HG03196 (cell line): ENCODE measurements around the gene TSPEAR.
"Not testable (repeated sequence)": the region's sequence is repeated elsewhere in the genome, so short reads cannot be mapped to it uniquely, and the experiment has no call there.

Experiments used
- ATAC-seq: cut with Tn5 transposase; IDR thresholded peaks from one replicate; pipeline ENCODE4 v1.9.1; 2021; ENCODE audit not compliant: unreplicated experiment

The TSPEAR gene

DNA sequence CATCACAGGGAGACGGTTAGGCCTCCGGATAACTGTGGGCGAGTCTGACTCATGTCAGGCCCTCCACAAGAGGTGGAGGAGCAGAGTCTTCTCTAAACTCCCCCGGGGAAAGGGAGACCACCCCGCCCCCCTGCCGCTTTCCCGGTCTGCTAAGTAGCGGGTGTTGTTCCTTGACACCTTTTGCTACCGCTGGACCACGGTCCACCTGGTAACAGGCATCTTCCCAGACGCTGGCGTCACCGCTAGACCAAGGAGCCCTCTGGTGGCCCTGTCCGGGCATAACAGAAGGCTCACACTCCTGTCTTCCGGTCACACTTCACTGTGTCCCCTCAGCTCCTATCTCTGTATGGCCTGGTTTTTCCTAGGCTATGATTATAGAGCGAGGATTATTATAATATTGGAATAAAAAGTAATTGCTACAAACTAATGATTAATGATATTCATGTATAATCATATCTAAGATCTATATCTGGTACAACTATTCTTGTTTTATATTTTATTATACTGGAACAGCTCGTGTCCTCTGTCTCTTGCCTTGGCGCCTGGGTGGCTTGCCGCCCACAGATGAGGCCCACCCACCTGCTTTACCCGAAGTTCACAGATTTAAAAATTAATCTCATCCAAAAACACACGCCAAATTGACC is 231.7 kb downstream of the TSPEAR start:
- ATAC-seq, result not testable (repeated sequence)

DNA sequence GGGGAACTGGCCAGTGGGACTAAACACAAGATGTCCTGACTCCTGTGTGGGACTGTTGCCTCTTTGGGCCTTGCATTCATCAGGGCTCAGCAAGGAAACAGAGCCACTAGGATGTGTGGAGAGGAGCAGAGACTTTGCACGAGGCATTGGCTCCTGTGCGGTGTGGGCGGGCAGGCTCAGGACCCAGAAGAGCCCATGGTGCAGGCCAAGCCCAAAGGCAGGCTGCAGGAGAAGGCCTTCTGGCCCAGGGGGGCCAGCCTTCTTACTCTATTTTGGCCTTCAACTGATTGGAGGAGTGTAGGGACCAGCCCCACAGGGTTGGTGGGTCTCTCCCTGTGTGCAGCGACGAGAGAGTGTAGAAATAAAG is 232.6 kb downstream of the TSPEAR start:
- no peak for ATAC-seq

DNA sequence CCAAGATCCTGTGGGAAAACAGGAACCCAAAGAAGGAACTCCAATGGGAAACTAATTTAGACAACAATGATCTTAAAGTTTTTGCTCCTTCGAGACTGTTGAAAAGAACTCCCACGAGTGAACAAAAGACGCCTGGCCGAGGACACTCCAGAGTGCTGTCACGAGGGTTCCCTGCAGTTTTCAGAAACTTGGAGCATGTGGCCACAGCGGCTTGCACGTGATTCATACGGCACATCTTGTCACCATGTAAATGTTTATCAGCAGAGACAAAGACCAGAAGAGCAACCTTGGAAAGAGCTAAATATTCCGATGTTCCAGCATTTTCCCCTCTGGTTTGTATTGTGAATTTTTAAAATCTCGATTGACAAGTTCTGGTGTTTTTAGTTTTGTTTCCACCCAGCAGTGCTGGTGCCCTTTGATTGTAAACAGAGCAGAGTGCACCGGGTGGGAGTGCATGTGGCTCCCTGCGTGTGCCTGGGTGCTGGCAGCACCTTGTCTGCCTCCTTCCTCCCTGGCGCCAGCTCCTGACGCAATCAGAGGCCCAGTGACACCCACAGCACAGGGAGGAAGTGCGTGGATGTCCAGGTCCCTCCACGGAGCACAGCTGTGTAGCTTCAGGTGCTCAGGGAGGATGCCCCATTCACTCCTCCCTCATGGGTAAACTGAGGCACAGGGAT is 233.1 kb downstream of the TSPEAR start:
- no peak for ATAC-seq

DNA sequence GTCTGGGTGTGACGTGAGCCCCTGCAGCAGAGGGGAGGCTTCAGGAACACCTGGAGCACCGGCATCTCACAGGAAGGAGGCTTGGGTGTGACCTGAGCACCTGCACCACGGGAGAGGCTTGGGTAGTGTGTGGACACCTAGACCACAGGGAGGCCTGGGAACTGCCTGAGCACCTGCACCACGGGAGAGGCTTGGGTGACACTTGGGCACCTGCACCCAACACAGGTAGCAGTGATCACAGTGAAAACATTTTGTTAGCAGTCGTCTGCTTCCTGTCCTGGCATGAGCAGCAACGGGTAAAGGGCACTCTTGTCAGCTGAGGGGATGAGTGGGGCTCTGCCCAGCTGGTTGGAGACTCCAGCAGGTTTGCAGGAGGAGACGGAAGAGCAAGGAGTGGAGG is 233.7 kb downstream of the TSPEAR start:
- no peak for ATAC-seq

DNA sequence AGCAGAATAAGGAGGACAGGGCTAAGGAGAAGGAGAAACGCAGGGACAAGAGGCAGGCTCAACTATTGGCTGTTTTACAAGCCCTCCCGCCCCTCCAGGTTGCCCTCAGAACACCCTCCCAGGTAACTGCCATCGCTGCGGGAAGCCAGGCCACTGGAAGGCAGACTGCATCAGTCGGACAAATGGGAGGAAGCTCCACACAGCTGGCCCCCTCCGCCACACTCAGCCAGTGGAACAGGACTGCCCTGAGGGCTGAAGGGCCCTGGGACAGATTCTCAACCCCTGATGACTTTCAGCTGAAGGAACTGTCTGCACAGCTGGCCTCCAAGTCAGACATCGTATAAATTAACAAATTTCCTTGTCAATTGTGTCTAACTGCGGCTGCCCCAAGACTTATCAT is 234.2 kb downstream of the TSPEAR start:
- no peak for ATAC-seq

DNA sequence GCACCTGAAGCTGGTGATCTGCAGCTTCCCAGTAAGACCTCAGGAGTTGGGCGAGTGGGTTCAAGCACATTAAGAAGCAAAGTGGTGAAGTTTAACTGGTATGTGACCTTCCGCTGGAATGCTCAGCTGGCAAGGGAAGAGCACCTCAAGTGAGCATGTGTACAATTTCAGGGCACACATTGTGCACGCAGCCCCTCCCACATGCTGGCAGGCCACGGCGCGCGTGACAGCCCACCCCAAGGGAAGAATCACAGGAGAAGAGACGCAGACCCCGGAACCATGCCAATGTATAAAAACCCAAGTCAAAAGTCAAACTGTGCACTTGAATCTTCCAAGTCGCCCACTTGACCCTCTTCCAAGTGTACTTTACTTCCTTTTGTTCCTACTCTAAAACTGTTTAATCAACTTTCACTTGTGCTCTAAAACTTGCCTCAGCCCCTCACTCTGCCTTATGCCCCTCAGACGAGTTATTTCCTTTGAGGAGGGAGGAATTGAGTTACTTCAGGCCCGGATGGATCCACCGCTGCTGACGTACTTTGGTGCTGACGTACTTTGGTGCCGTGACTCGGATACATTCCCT is 236.0 kb downstream of the TSPEAR start:
- no peak for ATAC-seq

DNA sequence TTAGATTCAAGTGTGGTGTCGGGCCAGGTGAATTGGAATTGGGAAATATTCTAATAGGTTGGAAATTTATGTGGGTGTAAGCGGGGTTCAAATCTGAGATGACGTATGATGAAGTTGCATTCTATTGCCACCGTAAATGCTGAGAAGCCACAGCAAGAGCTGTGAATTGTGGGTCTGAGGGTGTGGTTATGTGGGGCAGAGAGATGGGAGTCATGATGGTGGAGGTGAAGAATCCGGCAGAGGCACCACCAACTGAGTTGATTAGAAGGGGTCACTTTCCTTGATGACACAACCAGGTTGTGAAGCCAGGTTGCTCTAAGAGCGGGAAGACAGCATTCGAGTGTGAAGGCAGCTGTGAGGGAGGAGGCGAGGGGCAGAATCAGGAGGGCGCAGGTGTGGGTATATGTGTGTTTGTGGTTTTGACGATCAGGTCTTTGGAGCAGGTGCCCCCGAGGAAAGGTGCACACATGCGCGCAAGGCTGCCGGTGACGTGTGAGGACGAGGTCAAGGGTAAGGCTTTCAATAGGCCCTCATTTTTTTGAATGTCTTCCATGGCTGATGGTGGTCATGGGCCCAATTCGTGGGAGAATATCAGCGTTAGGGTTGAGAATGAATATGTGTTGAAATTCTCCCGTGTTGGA is 237.3 kb downstream of the TSPEAR start:
- no peak for ATAC-seq

DNA sequence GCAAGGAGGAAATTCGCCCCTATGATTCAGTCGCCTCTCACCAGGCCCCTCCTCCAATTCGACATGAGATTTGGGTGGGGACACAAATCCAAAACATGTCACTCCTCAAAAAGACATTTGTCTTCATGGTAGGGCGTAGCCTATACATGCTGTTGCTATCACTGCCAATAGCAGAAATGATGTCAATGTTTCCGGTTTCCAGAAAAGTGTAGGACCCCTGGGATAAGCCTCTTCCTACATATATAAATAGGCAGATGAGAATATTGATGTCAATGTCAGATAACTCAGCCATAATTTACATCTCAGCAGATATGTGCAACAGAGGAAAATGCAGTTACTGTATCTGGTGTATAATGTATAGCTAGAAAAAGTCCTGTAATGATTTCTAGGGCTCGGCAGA is 239.4 kb downstream of the TSPEAR start:
- no peak for ATAC-seq

DNA sequence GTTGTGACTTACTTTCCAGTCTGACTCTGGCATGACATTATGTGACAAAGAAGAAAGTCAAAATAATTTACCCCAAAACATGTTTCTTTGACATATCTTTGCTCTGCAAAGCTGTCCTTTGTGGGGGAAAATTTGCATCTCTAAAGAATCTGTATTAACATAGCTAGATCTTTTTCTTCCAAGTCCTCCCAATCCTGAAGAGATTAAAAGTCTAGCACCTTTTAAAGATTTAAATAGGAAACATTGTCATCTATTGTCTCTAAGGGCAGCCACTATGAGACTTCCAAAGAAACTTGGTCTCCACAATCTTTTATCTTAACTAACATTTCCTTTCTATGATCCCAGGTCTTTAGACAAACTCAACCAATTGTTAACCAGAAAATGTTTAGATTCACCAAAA is 240.0 kb downstream of the TSPEAR start:
- no peak for ATAC-seq

DNA sequence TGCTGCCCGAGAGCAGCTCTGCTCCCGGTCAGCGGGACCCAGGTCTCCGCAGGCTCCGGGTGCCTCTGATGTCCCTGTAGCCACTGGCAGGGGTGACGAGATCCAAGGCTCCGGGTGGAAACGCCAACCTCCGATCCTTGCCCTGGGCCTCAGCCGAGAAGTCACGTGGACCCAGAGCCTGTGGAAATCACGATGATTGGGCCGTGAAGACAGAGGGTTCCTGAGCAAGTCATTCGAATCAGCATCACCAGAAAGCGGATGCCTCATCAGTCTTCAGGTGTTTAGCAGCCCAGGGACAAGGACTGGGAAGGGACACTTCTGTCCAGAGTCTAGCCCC is 243.5 kb downstream of the TSPEAR start:
- no peak for ATAC-seq

DNA sequence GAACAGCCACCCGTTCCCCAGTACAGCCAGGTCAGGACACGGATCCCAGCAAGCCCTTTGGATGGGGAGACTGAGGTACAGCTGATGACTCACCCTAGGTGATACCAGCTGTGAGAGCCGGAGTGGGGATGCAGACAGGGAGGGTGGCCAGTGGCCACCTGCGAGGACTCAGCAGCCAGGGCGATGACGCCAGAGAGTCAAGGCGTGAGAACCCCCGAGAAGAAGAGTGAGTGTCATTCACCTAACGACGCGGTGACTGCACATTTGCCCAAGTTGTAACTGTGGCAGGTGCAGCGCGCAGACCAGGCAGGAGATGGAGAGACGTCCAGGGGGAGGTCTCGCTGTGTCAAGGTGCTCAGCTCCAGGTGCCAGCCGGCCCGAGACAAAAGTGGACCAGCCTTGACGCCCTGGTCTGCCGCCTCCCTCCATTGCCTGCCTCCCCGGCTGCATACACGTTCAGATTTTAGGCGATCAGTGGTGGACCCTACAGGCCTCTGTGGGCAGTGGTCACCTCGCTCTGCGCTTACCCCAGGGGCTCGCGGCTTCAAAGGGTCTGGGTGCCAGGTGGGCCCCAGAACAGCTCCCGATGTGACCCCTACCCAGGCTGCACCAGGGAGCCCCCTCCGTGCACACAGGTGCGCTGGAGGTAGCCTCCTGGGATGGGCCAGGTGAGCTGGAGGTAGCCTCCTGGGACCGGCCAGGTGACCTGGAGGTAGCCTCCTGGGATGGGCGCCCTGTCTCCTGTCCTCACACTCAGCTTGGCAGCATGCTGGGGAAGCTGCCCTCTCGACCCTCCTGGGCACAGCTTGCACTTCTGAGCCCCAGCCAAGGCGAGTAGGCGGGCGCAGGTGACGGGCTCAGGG is 244.1 kb downstream of the TSPEAR start:
- ATAC-seq, result no peak

DNA sequence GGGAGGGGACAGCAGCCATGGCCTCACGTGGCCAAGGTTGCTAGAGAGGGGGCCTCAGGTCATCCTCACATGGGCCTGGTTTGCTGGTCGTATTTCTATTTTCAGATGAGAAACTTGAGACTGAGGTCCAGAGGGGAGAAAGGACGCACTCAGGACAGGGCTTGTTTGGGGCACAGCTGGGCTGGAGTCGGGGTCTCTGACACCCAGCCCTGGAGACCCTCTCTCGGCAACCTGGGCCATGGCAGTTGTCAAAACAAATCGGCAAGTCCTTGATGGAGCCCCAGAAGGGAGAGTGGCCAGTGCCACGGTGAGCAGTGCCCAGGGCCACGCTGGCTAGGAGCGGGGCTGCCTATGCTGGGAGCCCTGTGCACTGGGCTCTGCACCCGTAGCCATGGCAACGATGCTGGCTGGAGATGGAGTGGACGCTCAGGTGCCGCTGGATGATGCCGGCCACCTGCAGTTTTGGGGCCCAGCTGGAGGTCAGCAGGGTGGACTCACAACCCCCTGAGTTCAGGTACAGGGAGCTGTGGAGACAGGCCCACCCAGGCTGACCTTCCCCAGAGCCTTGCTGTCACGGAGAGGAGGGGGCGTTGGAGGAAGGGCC is 244.9 kb downstream of the TSPEAR start:
- no peak for ATAC-seq

DNA sequence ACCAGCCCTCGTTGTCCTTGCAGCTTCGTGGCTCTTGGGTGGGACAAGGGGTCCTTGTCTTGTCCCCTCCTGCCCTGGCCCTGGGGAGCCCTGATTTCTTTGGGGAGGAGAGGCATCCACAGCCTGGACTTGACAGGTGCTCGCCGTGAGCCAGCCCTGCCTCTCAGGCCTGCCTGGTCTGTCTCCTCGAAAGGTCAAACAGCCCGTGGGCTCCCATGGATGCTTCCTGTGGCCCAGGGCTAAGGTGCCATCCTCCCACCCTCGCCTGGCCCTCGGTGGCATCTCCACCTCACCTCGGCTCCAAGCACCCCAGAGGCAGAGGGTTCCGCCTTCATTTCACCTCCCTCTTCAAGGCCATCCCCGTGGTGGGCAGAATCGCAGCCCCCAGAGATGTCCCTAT is 247.0 kb downstream of the TSPEAR start:
- ATAC-seq, result no peak

DNA sequence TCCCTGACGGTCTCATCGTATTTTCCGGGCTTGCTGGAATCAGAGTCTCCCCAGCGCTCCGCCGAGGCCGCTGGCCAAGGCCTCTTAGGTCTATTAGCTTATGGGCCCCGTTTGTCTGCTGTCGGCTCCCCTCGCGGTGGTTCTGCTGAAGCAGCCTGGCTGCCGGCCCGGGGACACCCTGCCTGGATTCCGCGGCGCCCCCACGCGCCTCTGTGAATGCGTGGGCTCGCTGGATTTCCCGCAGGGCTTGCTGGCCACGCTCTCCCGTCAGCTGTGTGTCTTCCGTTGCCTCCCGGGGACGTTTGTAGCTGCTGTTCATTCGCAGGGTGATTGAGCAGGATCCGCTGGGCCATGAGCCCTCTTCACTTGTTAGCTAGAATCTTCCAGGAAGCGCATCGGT is 247.6 kb downstream of the TSPEAR start:
- ATAC-seq, result no peak

DNA sequence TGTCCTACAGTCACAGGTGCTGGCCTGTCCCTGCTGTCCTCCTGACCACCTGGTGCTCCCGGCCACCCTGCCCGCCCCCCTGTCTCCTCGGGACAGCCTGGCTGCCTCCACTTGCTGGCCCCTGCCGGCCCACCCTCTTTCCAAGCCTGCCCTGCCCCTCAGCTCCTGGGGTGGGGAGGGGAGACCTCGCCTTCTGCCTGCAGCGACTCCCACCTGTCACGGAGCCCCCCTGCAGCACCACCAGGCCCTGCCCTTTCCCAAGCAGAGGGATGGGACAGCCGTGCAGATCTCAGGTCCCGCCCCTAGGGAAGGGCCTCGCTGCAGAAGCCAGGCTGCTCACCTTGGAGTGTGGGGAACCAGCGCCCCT is 248.6 kb downstream of the TSPEAR start:
- ATAC-seq, result no peak

DNA sequence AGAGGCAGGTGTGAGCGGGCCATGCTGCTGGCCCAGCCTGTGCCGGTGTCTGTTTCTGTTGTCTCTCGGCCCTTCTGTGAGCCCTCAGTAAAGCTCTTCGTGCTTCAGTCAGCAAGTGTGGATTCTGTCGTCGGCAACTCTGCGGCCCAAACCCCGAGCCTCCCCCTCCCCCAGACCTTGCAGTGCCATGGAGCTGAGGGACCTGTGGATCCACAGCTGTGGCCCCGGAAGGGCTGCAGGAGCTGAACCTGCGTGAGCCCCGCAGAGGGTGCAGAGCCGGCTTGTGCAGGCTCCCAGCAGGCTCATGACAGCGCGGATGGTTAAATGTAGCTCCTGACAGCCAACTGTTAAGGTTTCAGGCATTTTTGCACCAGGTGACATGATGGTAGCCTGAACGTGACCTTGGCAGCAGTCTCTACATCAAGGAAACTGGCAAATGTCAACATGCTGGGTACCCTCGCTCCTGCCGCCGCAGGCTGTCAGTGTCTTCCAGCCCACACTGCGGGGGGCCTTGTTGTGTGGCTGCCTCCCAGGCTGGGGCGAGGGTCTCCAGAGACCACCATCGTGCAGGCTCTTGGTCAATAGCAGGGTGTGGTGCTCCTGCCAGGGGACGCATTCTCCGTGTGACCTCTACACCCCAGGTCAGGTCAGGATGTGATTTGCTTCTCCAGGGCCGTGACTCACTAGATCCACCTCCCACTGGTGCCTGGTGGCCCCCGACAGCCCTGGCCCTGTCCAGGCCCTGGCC is 249.1 kb downstream of the TSPEAR start:
- ATAC-seq, result no peak

DNA sequence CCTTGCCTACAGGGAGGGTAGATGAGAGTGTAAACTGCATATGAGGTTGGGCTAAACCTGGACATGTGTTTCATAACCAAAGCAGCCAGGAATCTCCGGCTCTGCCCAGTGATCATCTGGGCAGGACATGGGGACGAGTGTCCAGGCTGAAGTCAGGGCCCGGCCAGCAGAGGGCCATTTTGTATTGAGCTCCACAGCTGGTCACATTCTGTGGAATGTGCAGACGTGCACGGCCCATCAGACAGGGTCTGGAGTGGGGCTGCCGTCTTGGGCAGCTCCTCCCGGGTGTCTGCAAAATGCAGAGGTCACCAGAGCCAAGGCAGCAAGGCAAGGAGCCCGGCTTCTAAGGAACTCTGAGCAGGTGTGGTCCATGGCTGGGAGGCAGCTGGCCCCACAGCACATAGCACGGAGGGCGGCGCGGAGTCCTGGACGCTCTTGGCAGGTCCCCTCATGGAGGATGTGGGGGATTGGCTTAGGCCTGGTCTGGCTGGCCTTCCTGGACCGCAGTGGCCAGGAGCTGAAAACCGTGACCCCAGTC is 249.8 kb downstream of the TSPEAR start:
- ATAC-seq, result no peak

DNA sequence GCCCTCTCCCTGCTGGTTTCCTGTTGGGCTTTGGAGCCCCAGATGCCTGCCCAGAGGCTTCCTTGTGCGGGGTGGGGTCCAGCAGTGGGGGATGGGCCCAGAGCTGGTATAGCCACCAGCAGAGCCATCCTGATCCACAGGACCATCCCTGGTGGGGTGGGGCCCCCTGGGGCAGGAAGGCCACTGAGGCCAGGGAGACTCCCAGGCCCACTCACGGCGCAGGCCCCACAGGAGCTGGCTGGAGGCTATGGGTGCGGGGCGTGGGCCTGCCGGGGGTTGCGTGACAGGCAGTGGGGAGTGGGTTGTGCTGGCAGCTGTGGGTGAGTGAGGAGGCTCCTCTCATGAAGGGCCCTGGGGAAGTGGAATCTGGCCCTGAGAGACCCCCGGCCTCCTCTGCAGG is 250.4 kb downstream of the TSPEAR start:
- no peak for ATAC-seq

DNA sequence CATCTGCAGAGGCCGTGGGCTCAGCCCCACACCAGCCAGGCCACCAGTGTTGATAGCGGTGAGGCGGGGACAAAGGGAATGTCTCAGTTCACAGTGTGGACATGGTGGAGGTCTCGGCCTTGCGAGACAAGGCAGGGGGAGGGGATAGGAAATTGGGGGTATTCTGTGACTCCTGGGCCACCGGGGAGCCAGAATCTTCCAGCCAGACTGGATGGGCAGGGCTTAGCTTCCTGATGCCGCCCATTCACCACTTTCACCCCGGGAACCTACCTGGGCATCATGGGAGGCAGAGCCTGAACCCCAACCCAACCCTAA is 251.0 kb downstream of the TSPEAR start:
- no peak for ATAC-seq

DNA sequence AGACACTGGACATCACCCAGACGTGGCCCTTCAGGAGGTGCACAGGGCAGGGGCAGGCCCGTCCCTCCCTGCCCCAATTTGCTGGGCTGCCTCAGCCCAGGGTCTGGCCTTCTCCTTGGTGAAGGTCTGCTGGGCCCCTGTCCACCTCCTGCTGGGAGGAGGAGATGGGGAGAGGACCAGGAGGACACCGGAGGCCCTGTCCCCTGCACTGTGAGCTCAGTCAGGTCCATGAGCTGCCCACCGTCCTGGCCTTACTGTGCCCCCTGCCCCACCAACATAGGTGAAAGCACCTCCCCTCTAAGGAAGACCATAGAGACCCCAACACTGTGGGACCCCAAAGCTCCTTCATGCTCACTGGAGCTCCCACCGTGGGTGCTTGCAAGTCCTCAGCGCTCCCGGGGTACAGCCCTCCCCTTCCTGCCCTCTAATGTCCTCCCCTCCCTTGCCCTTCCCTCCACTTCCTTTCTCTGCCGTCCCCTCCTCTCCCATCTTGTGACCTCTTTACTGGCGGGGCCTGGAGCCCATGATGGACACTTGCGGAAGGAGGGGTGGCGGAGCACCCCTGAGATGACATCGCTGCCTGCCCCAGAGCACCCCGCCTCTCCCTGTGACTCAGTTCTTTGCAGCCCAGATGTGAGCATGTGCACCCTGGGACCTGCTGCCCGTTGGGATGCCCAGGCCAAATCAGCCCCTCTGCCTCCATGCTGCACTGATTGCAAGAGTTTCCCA is 251.5 kb downstream of the TSPEAR start:
- no peak for ATAC-seq
